CD4-positive, alpha-beta T cell treated with Interleukin-10 for 1 hour (primary cell): ENCODE data around the gene RPRD1B.

Experiments
- DNase-seq: peaks from one replicate; pipeline ENCODE4 v3.0.0-alpha.2; 2020

RPRD1B gene

DNA sequence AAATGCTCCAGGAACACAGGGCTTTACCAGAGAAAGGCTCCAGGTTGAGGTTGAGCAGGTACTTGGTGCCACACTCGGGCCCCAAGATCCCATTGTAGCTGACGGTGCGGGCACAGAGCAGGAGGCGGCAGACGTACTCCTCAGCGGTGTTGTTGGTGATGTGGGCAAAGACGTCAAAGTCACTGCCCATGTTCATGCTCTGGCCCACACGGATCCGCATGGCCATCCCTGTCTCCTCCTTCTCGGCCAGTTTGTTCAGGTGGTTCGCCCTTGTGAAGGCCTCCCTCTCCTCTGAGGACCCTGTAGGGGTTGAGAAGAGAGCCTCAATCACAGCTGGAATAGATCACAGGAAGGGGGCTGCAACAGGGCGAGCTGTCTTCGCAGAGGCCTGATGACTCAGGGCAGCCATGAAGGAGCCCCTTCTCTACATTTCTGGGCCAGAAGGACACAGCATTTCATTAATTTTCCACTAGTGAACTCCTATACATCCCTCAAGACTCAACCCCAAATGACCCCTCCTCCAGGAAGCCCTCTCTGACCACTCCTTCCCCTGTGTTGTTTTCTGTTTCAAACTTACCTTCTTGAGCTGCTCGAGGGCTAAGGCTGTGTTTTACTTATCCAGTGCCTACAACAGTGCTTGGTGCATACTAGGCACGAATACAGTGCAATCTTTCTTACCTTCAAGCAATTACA, 104.7 kb downstream of the RPRD1B start:
- DNase-seq = no peak

GRCh38 chr20:38139156-38139912, 105.8 kb downstream of the RPRD1B start:
- DNase-seq = no peak

DNA sequence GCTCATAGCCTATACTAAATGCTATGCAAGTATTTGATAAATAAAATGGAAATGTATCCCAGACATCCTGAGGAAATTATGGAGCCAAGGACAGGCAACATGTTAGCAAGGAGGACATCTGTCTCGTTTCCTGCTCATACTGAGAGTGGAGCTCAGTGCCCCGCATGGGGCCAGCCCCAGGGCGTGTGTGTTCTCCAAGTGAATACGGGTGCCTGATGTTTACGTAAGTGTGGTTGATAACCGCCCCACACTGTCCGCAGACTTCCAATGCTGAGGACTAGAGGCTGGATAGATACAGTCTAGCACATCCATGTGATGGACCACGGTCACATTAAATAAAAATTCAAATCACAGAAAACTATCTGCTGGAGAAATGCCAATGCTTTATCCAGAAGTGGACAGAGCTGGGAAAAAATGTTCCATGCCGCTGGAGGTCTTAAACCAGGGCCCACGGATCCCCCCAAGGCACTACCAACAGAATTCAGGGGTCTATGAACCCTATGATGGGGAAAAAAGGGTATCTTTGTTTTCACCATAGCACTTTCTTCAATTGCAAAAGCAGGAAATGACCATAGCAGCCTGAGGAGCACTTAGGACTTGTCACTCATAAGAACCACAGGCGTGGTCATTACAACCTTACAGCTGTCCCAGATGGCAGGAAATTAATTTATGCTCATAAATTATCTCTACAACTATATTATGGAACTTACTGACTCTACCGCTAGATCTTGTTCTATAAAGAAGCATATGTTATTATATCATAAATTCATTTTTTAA, 106.6 kb downstream of the RPRD1B start:
- DNase-seq = no peak

DNA sequence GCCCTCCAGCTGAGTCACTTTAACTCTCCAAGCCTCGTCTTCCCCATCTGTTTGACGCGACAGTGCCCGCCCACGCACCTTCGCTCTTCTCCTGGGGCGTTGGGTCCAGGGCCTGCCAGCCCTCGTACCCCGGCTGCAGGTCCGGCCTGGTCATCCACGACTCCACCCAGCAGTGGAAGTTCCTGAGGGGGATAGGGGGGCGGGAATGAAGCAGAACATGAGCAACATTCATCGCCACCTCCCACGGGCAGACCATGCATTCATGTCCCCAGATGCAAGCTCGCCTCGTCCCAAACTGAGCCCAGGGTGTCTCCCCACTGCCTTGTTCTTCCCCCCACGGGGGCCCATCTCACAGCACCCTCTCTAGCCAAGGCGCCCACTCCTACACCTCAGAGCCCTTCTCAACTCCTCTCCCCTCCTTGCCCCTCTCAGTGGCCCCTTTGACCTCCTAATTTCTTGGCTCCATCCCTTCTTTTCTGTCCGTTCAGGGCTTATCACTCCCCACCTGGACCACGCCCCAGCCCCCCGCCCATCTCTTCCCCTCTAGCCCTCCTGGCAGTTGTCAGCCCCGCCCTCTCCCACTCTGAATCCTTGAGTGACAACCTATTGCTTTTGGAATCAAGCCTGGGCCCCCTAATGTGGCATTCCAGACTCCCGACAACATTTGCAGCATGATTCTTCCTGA, 107.8 kb downstream of the RPRD1B start:
- no peak for DNase-seq
